ENCODE measurements around the gene CBX3.
"Not testable (repeated sequence)": the region's sequence is repeated elsewhere in the genome, so short reads cannot be mapped to it uniquely, and the experiment has no call there.

CBX3 gene

DNA sequence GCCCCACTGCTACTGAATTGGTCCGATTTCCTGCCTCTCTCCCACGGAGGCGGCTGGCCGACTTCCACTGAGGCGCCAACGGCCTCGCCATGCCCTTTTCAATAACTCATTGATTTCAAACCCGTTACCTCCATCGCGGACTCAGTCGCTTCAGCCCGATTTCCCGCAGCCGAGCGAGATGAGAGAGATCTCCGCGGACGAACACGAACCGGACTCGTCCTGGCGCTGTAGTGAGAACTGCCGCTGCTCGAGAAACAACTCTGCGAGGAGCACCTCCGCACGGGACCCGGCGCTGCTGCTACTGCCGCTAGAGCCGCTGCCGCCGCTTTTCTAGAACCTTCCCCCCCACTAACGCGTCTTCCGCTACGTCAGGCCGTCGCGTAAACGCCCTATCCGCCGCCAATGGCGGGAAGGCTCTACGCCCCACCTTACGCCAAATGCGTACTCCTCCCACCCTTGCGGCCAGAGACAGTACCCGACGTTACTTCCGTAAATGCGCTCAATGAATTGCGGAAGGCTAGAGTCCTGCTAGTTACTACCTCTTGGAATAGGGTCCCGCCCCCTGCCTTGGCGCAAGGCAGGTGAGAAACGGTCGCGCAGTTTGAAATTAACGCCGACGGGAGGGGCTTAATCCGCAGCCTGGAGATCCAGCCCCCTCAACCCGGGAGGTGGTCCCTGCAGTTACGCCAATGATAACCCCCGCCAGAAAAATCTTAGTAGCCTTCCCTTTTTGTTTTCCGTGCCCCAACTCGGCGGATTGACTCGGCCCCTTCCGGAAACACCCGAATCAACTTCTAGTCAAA, 900 bp upstream of the CBX3 start, which contains the start of gene HNRNPA2B1:
Gene HNRNPA2B1, minus strand, starts transcription at position 303 of the 803 bp plus-strand sequence. Its CDS starts 169 bp downstream, at position 134.
- DNase-seq (ENCODE audit: low read depth in 2 of 3, low spot score in 1 of 3): peak; percentile 93 to 99 (median 95)

DNA sequence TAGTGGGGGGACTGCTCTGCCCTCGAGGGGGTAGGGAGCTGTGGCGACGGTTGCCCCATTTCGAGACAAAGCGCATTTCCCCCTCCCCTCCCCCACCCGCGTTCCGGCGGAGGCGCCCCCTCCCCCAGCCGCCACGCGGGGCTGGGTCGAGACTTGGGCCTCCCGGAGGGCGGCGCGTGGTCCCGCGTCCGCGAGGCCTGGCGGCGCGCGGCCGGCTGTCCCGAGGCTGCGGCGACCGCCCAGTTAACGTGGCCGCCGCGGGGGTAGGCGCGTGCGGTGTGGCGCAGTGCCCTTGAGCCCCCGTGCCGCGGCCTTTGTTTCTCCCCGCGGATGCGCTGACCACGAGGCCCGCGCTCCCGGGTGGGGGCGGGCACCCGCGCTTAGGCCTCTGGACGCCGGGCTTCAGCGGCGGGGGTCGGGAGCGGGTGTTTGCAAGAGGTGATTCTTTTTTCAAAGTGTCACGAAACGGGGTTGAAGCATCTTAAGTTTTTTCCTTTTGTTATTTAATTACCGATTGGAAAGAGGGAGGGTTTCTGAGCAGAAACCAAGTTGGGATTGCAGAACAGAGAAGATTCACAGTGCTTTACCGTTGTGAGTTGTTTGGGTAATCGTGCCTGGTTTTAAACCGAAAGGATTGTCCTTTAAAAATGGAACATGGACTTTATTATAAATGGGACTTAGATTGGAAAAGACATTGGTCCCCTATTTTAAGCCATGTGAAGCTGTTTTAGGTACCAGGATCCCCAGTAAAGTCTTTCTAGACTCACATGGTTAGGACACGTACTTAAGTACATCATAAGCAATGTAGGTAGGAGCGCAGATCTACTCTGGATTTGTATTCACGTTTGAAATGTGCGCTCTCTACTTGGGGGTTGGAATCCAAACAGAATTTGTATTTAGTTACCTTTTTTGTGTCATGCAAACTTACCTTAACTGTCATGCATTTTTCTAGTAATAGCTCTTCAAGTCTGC, 760 bp downstream of the CBX3 start:
- DNase-seq (ENCODE audit: low read depth in 2 of 3, low spot score in 1 of 3): peak; percentile 36 to 52 (median 49)

- DNase-seq (ENCODE audit: low read depth in 2 of 3, low spot score in 1 of 3): no peak
Measured at GRCh38 chr7:26203016-26203415, 1.5 kb downstream of the CBX3 start.

DNA sequence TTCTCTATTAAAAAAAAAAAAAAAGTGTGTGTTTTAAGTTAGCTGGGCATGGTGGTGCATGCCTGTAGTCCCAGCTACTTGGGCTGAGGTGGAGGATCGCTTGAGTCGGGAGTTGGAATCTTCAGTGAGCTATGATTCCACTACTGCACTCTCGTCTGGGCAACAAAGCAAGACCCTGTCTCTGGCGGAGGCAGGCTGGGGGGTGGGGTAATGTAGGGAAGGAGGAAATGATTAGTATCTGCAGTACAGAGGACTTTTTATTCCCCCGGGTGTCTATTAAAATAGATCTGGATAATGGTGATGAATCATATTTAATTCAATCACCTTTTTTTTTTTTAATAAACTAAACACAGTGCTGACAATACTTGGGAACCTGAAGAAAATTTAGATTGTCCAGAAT, 6.5 kb downstream of the CBX3 start:
- DNase-seq (ENCODE audit: low read depth in 2 of 3, low spot score in 1 of 3): no peak

- no peak for DNase-seq (ENCODE audit: low read depth in 2 of 3, low spot score in 1 of 3)
Measured at GRCh38 chr7:26212921-26213718, 11.6 kb downstream of the CBX3 start.

DNA sequence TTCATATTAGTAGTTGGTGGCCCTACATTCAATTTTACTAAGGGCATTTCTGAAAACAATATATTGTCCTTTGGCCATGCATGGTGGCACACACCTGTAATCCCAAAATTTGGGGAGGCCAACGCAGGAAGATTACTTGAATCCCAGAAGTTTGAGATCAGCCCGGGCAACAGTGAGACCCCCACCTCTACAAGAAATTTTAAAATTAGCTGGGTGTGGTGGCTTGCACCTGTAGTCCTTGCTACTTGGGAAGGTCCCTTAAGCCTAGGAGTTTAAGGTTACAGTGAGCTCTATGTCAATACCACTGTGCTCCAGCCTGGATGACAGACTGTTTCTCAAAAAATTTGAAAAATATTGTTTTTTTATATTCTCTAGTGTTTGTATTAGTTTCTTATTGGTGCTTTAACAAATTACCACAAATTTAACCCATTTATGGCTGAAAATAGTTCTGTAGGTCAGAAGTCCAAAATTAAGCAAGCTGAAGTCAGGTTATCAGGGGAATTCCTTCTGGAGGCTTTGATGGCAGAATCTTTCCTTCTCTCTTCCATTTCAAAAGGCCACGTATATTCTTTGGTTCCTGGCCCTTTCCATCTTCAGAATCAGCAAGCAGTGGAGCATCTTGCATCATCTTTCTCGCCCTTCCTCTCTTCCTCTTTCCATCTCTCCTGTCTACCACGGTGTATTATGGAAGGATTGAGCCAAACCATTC, 12.4 kb downstream of the CBX3 start:
- no peak for DNase-seq (ENCODE audit: low read depth in 2 of 3, low spot score in 1 of 3)

DNA sequence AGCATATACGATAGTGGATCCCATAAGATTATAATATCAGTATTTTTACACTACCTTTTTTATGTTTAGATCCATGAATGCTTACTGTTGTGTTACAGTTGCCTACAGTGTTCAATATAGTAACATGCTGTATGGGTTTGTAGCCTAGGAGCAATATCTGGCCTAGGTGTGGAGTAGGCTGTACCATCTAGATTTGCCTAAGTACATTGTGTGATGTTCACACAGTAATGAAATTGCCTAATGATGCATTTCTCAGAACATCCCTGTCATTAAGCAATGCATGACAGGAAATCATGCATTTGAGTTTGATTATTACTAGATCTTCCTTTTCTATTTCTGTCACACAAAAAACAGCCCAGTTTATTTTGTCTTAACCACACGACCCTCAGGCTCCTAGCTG, 14.5 kb downstream of the CBX3 start:
- no peak for DNase-seq (ENCODE audit: low read depth in 2 of 3, low spot score in 1 of 3)

GRCh38 chr7:26224359-26224758, 22.8 kb downstream of the CBX3 start:
- DNase-seq (ENCODE audit: low read depth in 2 of 3, low spot score in 1 of 3): no peak

DNA sequence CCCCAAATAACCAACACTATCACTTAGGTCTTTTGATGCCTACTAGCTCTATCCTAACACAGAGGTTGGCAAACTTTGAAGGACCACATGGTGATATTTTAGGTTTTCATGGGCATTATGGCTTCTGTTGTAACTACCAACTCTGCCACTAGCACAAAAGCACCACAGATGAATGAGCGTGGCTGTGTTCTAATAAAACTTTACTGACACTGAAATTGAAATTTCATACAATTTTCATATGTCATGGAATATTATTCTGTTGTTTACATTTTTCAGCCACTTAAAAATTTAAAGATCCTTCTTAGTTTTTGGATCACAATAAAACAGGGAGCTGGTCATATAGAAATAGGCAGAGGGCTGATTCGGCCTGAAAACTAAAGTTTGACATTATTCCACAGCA, 26.4 kb downstream of the CBX3 start:
- DNase-seq (ENCODE audit: low read depth in 2 of 3, low spot score in 1 of 3): no peak

DNA sequence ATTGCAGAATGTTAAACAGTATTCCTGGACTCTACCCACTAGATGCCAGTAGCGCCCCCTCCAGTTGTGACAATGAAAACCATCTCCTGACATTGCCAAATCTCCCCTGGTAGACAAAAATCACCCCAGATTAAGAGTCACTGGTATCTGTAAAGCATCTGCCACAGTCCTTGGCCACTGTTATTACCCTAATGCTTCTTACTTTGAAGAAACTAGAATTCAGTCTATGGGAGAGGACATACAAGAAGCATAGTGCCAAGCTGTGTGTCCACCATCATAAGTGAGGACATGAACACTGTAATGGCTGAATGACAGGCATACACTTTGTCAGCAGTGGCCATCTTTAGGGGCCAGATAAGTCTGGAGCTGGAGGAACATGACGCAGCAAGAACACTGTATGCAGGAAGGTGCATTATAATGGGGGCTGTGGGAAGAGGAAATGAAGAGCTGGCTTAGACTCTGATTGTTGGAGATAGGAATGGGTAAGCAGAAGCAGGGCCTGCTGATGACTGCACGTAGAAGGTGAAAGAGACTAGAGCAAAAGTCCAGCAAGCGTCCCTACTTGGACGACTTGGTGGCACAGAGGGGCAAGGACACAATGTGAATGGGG, 32.5 kb downstream of the CBX3 start:
- DNase-seq (ENCODE audit: low read depth in 2 of 3, low spot score in 1 of 3): no peak

- no peak for DNase-seq (ENCODE audit: low read depth in 2 of 3, low spot score in 1 of 3)
Measured at GRCh38 chr7:26237035-26237807, 35.7 kb downstream of the CBX3 start.

DNA sequence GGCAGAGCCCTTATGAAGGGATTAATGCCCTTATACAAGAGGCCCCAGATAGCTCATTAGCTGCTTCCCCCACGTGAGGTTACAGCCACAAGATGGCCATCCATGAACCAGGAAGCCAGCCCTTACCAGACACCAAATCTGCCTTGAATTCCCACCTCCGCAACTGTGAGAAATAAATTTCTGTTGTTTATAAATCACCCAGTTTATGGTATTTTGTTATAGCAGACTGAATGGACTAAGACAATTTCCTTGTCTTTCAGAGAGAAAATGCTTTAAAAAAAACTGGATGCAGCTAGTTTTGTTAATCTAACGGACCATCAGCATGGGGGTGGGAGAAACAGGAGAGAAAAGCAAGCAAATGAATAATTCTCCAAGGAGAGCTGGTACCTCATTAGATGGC, 36.5 kb downstream of the CBX3 start:
- no peak for DNase-seq (ENCODE audit: low read depth in 2 of 3, low spot score in 1 of 3)

GRCh38 chr7:26245150-26245549, 43.6 kb downstream of the CBX3 start:
- no peak for DNase-seq (ENCODE audit: low read depth in 2 of 3, low spot score in 1 of 3)

DNA sequence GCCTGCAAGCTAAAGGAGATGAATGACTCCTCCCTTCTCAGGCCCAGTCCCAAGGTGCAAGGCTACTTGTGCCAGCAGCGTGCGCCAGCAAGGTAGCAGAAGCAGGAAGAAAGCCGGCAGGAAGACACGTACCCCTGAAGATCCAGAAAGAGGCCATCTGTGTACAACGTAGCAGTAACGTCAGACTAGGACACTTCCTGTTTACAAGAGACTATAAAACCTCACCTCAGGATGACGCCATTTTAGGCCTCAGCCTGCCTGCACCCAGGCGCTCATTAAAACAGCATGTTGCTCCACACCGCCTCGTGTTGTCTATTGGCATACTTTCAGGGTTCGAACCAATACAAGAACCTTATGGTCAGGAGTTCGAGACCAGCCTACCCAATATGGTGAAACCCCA, 48.7 kb downstream of the CBX3 start:
- no peak for DNase-seq (ENCODE audit: low read depth in 2 of 3, low spot score in 1 of 3)

GRCh38 chr7:26261866-26262265, 60.3 kb downstream of the CBX3 start:
- not testable (repeated sequence) for DNase-seq (ENCODE audit: low read depth in 2 of 3, low spot score in 1 of 3)

Data from stimulated activated CD4-positive, alpha-beta T cell treated with anti-CD3 and anti-CD28 coated beads, Interleukin-12 subunit alpha, Interleukin-12 subunit beta, amount 100 ng/mL, for 48 hours (primary cell).